ENCODE results near the gene TLCD4. TPM values are rescaled to one million over a fixed set of nuclear protein-coding genes. Genes with fewer than 3 reads are reported as not detected.

The TLCD4 gene
- total RNA-seq (2021; fragmentation: NEBNext Ultra II Directional; extraction: Animal tissue kit (Norgen Biotek cat#: 25700)) = under 1 TPM; 0.17 to 0.37 (median 0.26) TPM
- long read RNA-seq = 0 reads

- H3K9me3 Mint-ChIP-seq = no peaks in the 10 kb centered on the region
- peaks cover 33% of the 10 kb centered on the region for H3K27me3 Mint-ChIP-seq (ENCODE audit: insufficient read depth)
- no peaks in the 10 kb centered on the region for H3K36me3 Mint-ChIP-seq (ENCODE audit: low read depth)
- H3K27ac Mint-ChIP-seq = no peak within 1 kb of the TSS
- TF ChIP-seq CTCF (IDR thresholded peaks at IDR 0.05) = no peak
- H3K4me1 Mint-ChIP-seq (ENCODE audit: low read depth) = peaks cover 5% of the 10 kb centered on the region
- peak within 1 kb of the TSS; percentile 84 for H3K4me3 Mint-ChIP-seq
- no peak for DNase-seq
Observed at GRCh38 chr1:95117207-95118066, at the start of gene TLCD4. TLCD4 (plus strand) TSS chr1:95117355; CDS start chr1:95143902, 26,547 bp downstream.

- no peak for TF ChIP-seq CTCF (IDR thresholded peaks at IDR 0.05)
- Mint-ChIP-seq H3K36me3 (ENCODE audit: low read depth) (peaks cover 28% of the 10 kb centered on the region), H3K4me3 (no peak overlapping the region), H3K9me3 (no peaks in the 10 kb centered on the region), H3K27ac (no peak overlapping the region), H3K27me3 (ENCODE audit: insufficient read depth) (no peaks in the 10 kb centered on the region), H3K4me1 (ENCODE audit: low read depth) (peaks cover 14% of the 10 kb centered on the region)
- no peak for DNase-seq
Observed at GRCh38 chr1:95067568-95067967, 49.6 kb upstream of the TLCD4 start.

GRCh38 chr1:95068956-95069709, 48.0 kb upstream of the TLCD4 start:
- no peak for TF ChIP-seq CTCF (IDR thresholded peaks at IDR 0.05)
- Mint-ChIP-seq H3K4me1 (ENCODE audit: low read depth) (peaks cover 20% of the 10 kb centered on the region), H3K36me3 (ENCODE audit: low read depth) (peaks cover 12% of the 10 kb centered on the region), H3K4me3 (no peak overlapping the region), H3K27me3 (ENCODE audit: insufficient read depth) (no peaks in the 10 kb centered on the region), H3K9me3 (no peaks in the 10 kb centered on the region), H3K27ac (peak overlapping the region; percentile 4; the same call in 1 of the 2 replicates)
- no peak for DNase-seq

GRCh38 chr1:95069710-95070093, 47.5 kb upstream of the TLCD4 start:
- no peak for DNase-seq
- no peak overlapping the region for H3K27ac Mint-ChIP-seq
- H3K36me3 Mint-ChIP-seq (ENCODE audit: low read depth) = peaks cover 9% of the 10 kb centered on the region
- no peaks in the 10 kb centered on the region for H3K27me3 Mint-ChIP-seq (ENCODE audit: insufficient read depth)
- no peaks in the 10 kb centered on the region for H3K9me3 Mint-ChIP-seq
- H3K4me3 Mint-ChIP-seq = no peak overlapping the region
- no peak for TF ChIP-seq CTCF (IDR thresholded peaks at IDR 0.05)
- H3K4me1 Mint-ChIP-seq (ENCODE audit: low read depth) = peaks cover 20% of the 10 kb centered on the region

GRCh38 chr1:95071539-95071938, 45.6 kb upstream of the TLCD4 start:
- Mint-ChIP-seq H3K27me3 (ENCODE audit: insufficient read depth) (no peaks in the 10 kb centered on the region; the same call in 1 of the 2 replicates), H3K4me1 (ENCODE audit: low read depth) (peaks cover 20% of the 10 kb centered on the region), H3K36me3 (ENCODE audit: low read depth) (peaks cover 9% of the 10 kb centered on the region), H3K27ac (peak overlapping the region; percentile 95), H3K4me3 (peak overlapping the region; percentile 99), H3K9me3 (no peaks in the 10 kb centered on the region)
- no peak for TF ChIP-seq CTCF (IDR thresholded peaks at IDR 0.05)
- DNase-seq = no peak
